DND-41 (cell line): ENCODE data around the gene BLOC1S2.
A peak's percentile ranks its signal among the peaks of the same experiment; 100 is the strongest.
"Not testable (repeated sequence)": the region's sequence is repeated elsewhere in the genome, so short reads cannot be mapped to it uniquely, and the experiment has no call there.

Source experiments
- ATAC-seq: fragments of 200-7000 bp; cut with Tn5 transposase; 3 replicates; pipeline ENCODE4 v1.9.1; 2021; ENCODE audit warnings: low read depth; ENCODE audit not compliant: insufficient read depth
- DNase-seq: peaks from one replicate; pipeline ENCODE4 v3.0.0-alpha.2; 2020
- H2AFZ ChIP-seq: 2 replicates; pipeline ENCODE4 v1.6.0; 2012; ENCODE audit warnings: low read depth, low read length
- H3K27ac ChIP-seq: 2 replicates; pipeline ENCODE4 v1.5.1; 2012; ENCODE audit warnings: low read length, inconsistent platforms
- H3K27me3 ChIP-seq: fragments of 200-600 bp; sonication (generic); 2 replicates; pipeline ENCODE4 v1.6.0; 2012; ENCODE audit warnings: low read length, mild to moderate bottlenecking, inconsistent platforms; ENCODE audit not compliant: insufficient read depth, poor library complexity
- H3K36me3 ChIP-seq: 2 replicates; pipeline ENCODE4 v1.5.1; 2012; ENCODE audit warnings: low read length, inconsistent platforms; ENCODE audit not compliant: insufficient read depth
- H3K4me1 ChIP-seq: 2 replicates; pipeline ENCODE4 v1.5.1; 2012; ENCODE audit warnings: mild to moderate bottlenecking, low read length; ENCODE audit not compliant: insufficient read depth
- H3K4me2 ChIP-seq: 2 replicates; pipeline ENCODE4 v1.6.0; 2012; ENCODE audit warnings: mild to moderate bottlenecking, moderate library complexity, low read length, inconsistent platforms; ENCODE audit not compliant: insufficient read depth
- H3K4me3 ChIP-seq, 2 experiments: fragments of 200-600 bp in 1 of 2; shearing (Covaris generic) in 1 of 2; 2 replicates each; pipeline ENCODE4 v1.5.1; 2012 to 2016; ENCODE audit warnings: inconsistent platforms in 2 of 2, low read length in 2 of 2, mild to moderate bottlenecking in 2 of 2, low read depth in 1 of 2, moderate library complexity in 1 of 2
- H3K79me2 ChIP-seq: 2 replicates; pipeline ENCODE4 v1.6.0; 2012; ENCODE audit warnings: low read length, inconsistent platforms; ENCODE audit not compliant: insufficient read depth
- H3K9ac ChIP-seq: 2 replicates; pipeline ENCODE4 v1.6.0; 2012; ENCODE audit warnings: low read depth, mild to moderate bottlenecking, inconsistent platforms, low read length, moderate library complexity
- H3K9me3 ChIP-seq: 2 replicates; pipeline ENCODE4 v1.5.1; 2012; ENCODE audit warnings: low read length, moderate library complexity, mild to moderate bottlenecking, inconsistent platforms; ENCODE audit not compliant: insufficient read depth, severe bottlenecking
- H4K20me1 ChIP-seq: 2 replicates; pipeline ENCODE4 v1.6.0; 2012; ENCODE audit warnings: low read length; ENCODE audit not compliant: insufficient read depth
- CTCF ChIP-seq: IDR thresholded peaks from 2 replicates; pipeline ENCODE4 v1.5.1; 2012; ENCODE audit warnings: borderline replicate concordance, low read length, moderate library complexity, mild to moderate bottlenecking; ENCODE audit not compliant: poor library complexity, severe bottlenecking; ENCODE audit errors: extremely low read depth
- EZH2 ChIP-seq: IDR thresholded peaks from 3 replicates; pipeline ENCODE4 v1.6.1; 2012; ENCODE audit warnings: borderline replicate concordance, low read depth, mild to moderate bottlenecking, moderate library complexity, low read length, inconsistent platforms; ENCODE audit not compliant: severe bottlenecking

The BLOC1S2 gene

GRCh38 chr10:100289641-100290040 is 3.2 kb upstream of the BLOC1S2 start:
- Histone ChIP-seq H3K36me3 (no peaks in the 10 kb centered on the region), H3K9me3 (no peaks in the 10 kb centered on the region), H2AFZ (no peak overlapping the region), H3K4me1 (peaks cover 22% of the 10 kb centered on the region), H3K4me2 (no peak overlapping the region), H3K79me2 (peaks cover 21% of the 10 kb centered on the region), H3K27me3 (peaks cover 4% of the 10 kb centered on the region), H3K27ac (no peak overlapping the region), H3K9ac (no peak overlapping the region), H4K20me1 (no peaks in the 10 kb centered on the region), H3K4me3 (no peak overlapping the region)
- no peak for DNase-seq
- no peak for TF ChIP-seq EZH2
- no peak for TF ChIP-seq CTCF
- no peak for ATAC-seq

GRCh38 chr10:100288196-100288595 is 1.7 kb upstream of the BLOC1S2 start:
- no peak for DNase-seq

GRCh38 chr10:100287756-100288155 is 1.3 kb upstream of the BLOC1S2 start:
- ATAC-seq (no peak), DNase-seq (no peak)
- H3K27me3 ChIP-seq: no peaks in the 10 kb centered on the region
- peaks cover 39% of the 10 kb centered on the region for H3K79me2 ChIP-seq
- no peak overlapping the region for H3K9ac ChIP-seq
- H3K4me2 ChIP-seq: no peak overlapping the region
- H3K4me1 ChIP-seq: peaks cover 31% of the 10 kb centered on the region
- H4K20me1 ChIP-seq: no peaks in the 10 kb centered on the region
- no peak for TF ChIP-seq EZH2
- TF ChIP-seq CTCF: no peak
- H3K27ac ChIP-seq: no peak overlapping the region
- peaks cover 13% of the 10 kb centered on the region; the same call in 1 of the 2 replicates for H3K36me3 ChIP-seq
- 0 out of 2 replicates have a peak overlapping the region, but pooled peaks have one; percentile 93 for H2AFZ ChIP-seq
- H3K9me3 ChIP-seq: no peaks in the 10 kb centered on the region
- H3K4me3 ChIP-seq: no peak overlapping the region

More at GRCh38 chr10:100288196-100288595, 1.7 kb upstream of the BLOC1S2 start:
- peaks cover 28% of the 10 kb centered on the region for H3K4me1 ChIP-seq
- H3K27ac ChIP-seq: no peak overlapping the region
- no peak overlapping the region for H3K4me2 ChIP-seq
- no peaks in the 10 kb centered on the region for H3K9me3 ChIP-seq
- no peak overlapping the region for H3K4me3 ChIP-seq
- TF ChIP-seq CTCF (no peak), EZH2 (no peak)
- ATAC-seq: no peak
- H3K27me3 ChIP-seq: peaks cover 1% of the 10 kb centered on the region
- peaks cover 9% of the 10 kb centered on the region; the same call in 1 of the 2 replicates for H3K36me3 ChIP-seq
- no peaks in the 10 kb centered on the region for H4K20me1 ChIP-seq
- peak overlapping the region; percentile 17; the same call in 1 of the 2 replicates for H2AFZ ChIP-seq
- peaks cover 35% of the 10 kb centered on the region for H3K79me2 ChIP-seq
- H3K9ac ChIP-seq: no peak overlapping the region

- not testable (repeated sequence) for DNase-seq, H3K9me3 ChIP-seq, H3K27me3 ChIP-seq, ATAC-seq, H2AFZ ChIP-seq, H4K20me1 ChIP-seq
- Histone ChIP-seq H3K27ac (peak overlapping the region; percentile 76), H3K4me3 (peak overlapping the region; percentile 67 to 94; a peak in 3 of 4 replicates), H3K9ac (peak overlapping the region; percentile 77), H3K4me2 (peak overlapping the region; percentile 89), H3K36me3 (peaks cover 31% of the 10 kb centered on the region), H3K4me1 (peaks cover 35% of the 10 kb centered on the region), H3K79me2 (peaks cover 51% of the 10 kb centered on the region)
Observed at GRCh38 chr10:100285326-100285725, 1.2 kb downstream of the BLOC1S2 start.
